Neural crest cell (in vitro differentiated cells): ENCODE results near the gene RALB. TPM values are rescaled to one million over a fixed set of nuclear protein-coding genes. Genes with fewer than 3 reads are reported as not detected.

Source experiments
- DNase-seq: peaks from one replicate; pipeline ENCODE4 v3.0.0; 2021; ENCODE audit warnings: low read depth, mixed read lengths, low spot score
- H3K27ac Mint-ChIP-seq: one replicate; pipeline ENCODE4 v1.8.0; 2021; ENCODE audit warnings: mild to moderate bottlenecking, mixed read lengths; ENCODE audit not compliant: unreplicated experiment
- H3K27me3 Mint-ChIP-seq: 2 replicates; pipeline ENCODE4 v1.8.0; 2021; ENCODE audit warnings: low read depth, mild to moderate bottlenecking, mixed read lengths
- H3K36me3 Mint-ChIP-seq: 2 replicates; pipeline ENCODE4 v1.8.0; 2021; ENCODE audit warnings: low read depth, mild to moderate bottlenecking, mixed read lengths
- H3K4me1 Mint-ChIP-seq: 2 replicates; pipeline ENCODE4 v1.8.0; 2021; ENCODE audit warnings: mixed read lengths
- H3K4me3 Mint-ChIP-seq: one replicate; pipeline ENCODE4 v1.8.0; 2021; ENCODE audit warnings: mild to moderate bottlenecking, mixed read lengths
- H3K9me3 Mint-ChIP-seq: 2 replicates; pipeline ENCODE4 v1.8.0; 2021; ENCODE audit warnings: mixed read lengths
- total RNA-seq: library from RNA; stranded (reverse); gene quantifications from 2 replicates; pipeline ENCODE4 v1.2.1, GENCODE V29; 2021
- TF ChIP-seq, protein P1 (sequence below): fragments of 200-600 bp; sonication (generic); conservative IDR thresholded peaks from 2 replicates; pipeline ENCODE4 v1.5.0; 2021; ENCODE audit warnings: antibody characterized with exemption, mild to moderate bottlenecking

Gene RALB
- total RNA-seq, 1 donor from 2014 or later = 29.3 TPM

DNA sequence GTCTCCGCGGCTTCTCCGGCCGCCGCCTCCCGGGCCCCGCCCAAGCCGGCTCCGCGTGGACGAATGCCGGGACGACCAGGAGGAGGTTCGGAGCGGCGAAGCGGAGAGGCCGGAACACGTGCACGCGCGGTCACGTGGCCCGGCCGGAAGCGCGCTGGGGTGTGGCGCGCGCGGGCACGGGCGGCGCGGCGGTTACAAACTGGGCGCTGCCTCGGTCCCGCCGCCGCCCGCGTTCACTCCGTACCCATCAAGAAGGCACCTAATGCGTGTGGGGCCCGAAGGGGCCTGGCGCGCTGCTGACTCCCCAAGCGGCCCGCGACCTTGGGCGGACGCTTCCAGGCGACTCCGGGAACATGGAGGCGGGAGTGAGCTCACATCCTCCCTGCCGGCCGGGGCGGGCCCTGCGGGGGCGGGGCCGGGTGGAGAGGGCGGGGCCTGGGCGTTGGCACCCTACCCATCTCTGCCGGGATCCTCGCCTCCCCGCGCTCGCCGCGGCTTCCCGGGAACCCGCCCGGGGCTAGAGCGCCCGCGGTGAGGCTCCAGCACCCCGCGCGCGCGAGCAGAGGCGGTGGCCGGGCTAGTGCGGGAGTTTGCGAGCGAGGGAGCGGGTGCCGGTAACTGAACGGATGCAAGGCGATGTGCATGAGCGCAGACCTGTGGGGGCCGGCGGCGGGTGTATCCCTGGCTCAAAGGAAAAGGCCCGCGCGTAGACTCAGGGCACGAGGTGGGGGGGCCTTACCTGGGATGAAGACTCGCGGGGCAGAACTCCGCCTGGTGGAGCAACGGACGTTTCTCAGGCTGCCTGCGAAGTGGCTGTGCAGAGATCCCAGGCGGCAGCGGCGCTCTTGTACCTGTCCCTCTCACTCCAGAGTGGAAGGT, 29.4 kb upstream of the RALB start, which contains the start of gene TMEM185B:
Gene TMEM185B, minus strand, starts transcription at position 367 of the 879 bp plus-strand sequence. CDS start 424 bp downstream, outside the sequence.
- Mint-ChIP-seq H3K4me3 (peak within 1 kb of the TSS; percentile 86), H3K9me3 (no peaks in the 10 kb centered on the region), H3K27ac (no peak within 1 kb of the TSS), H3K27me3 (peaks cover 27% of the 10 kb centered on the region), H3K4me1 (peaks cover 25% of the 10 kb centered on the region), H3K36me3 (peaks cover 27% of the 10 kb centered on the region)
- TF ChIP-seq, protein P1, sequence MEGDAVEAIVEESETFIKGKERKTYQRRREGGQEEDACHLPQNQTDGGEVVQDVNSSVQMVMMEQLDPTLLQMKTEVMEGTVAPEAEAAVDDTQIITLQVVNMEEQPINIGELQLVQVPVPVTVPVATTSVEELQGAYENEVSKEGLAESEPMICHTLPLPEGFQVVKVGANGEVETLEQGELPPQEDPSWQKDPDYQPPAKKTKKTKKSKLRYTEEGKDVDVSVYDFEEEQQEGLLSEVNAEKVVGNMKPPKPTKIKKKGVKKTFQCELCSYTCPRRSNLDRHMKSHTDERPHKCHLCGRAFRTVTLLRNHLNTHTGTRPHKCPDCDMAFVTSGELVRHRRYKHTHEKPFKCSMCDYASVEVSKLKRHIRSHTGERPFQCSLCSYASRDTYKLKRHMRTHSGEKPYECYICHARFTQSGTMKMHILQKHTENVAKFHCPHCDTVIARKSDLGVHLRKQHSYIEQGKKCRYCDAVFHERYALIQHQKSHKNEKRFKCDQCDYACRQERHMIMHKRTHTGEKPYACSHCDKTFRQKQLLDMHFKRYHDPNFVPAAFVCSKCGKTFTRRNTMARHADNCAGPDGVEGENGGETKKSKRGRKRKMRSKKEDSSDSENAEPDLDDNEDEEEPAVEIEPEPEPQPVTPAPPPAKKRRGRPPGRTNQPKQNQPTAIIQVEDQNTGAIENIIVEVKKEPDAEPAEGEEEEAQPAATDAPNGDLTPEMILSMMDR = peak; percentile 58
- peak; percentile 81 for DNase-seq

DNA sequence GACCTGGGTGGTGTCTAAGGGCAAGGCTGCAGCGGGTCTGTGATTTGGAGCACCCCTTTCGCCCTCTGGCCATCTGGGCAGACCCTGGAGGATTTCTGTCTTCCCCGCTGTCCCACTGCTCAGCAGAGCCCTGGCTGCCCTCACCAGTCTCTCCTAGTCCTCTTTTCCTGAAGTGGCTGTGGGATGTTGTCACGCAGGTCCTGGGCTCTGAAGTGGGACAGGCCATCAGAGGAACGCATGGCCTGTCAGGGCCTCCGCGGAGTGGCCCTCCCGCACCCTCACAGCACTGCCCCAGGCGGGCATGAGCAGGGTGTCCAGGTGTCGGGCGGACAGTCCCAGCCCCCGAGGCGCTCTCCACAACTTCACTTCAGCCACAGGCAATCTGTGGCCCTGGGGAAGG, 28.4 kb upstream of the RALB start:
- Mint-ChIP-seq H3K4me1 (peaks cover 25% of the 10 kb centered on the region), H3K27me3 (peaks cover 28% of the 10 kb centered on the region), H3K36me3 (peaks cover 21% of the 10 kb centered on the region), H3K27ac (no peak overlapping the region), H3K9me3 (no peaks in the 10 kb centered on the region), H3K4me3 (peak overlapping the region; percentile 86)
- no peak for DNase-seq
- TF ChIP-seq, protein P1 = no peak

DNA sequence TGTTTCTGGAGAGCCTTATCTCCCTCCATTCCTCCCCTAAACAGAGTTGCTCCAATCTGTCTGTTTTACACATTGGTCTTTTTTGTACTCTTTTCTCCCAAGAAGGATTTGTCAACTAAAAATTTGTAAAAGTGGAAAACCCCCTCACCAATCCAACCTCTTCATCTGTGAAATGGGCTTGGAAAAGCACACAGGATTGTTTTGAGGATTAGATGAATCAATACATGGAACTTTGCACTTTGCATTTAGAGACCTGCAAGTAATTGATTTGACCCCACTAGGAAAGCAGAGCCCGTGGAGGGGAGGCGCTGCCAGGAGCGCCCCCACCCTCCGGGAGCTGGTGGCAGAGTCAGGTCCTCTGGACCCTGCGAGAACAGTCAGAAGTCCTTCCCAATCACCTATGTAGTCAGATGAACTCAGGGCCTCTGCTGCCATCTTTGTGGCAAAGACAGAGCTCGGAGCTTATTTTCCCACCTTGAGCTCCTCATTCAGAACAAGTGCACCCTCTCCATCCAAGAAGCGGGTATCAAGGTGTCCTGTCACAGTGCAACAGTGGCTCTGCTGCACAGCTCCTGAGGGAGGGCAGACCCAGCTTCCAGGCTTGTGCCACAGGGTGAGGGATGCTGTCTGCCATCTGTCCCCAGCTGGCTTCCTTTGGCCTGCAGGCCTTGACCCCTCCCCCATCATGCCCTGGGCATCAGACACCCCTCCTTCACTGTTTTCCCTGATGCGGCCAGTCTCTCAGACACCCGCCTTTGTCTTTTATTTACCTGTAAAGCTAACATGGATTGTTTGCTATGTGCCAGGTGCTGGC, 27.7 kb upstream of the RALB start:
- Mint-ChIP-seq H3K9me3 (no peaks in the 10 kb centered on the region), H3K4me1 (peaks cover 25% of the 10 kb centered on the region), H3K4me3 (peak overlapping the region; percentile 86), H3K27ac (no peak overlapping the region), H3K36me3 (peaks cover 18% of the 10 kb centered on the region), H3K27me3 (peaks cover 31% of the 10 kb centered on the region)
- DNase-seq = no peak
- TF ChIP-seq, protein P1 = no peak

DNA sequence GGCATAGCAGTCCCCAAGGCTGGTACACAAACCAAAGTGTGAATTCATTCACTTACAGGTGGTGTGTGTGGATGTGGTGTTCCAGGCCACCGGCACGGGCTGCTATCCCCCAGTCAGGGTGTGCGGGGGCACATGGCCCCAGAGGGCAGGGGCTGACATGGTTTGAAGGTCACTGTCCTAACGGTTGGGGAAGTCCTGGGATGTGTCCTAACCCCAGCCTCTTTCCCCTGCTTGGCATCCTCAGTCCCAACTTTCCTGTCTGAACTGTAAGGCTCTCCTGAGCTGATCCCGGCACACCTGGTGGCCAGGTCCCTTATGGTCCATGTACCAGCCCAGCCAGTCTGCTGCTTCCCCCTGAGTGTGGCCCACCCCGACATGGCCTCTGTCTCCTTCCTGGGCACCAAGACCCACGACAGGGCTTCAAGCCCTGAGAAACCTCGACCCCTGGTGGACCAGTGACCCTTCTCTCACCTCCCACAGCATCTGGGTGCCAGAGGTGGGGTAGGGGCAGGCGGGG, 27.0 kb upstream of the RALB start:
- Mint-ChIP-seq H3K27ac (no peak overlapping the region), H3K36me3 (peaks cover 18% of the 10 kb centered on the region), H3K9me3 (no peaks in the 10 kb centered on the region), H3K4me3 (no peak overlapping the region), H3K4me1 (peaks cover 25% of the 10 kb centered on the region), H3K27me3 (peaks cover 31% of the 10 kb centered on the region)
- DNase-seq = no peak
- TF ChIP-seq, protein P1 = no peak

DNA sequence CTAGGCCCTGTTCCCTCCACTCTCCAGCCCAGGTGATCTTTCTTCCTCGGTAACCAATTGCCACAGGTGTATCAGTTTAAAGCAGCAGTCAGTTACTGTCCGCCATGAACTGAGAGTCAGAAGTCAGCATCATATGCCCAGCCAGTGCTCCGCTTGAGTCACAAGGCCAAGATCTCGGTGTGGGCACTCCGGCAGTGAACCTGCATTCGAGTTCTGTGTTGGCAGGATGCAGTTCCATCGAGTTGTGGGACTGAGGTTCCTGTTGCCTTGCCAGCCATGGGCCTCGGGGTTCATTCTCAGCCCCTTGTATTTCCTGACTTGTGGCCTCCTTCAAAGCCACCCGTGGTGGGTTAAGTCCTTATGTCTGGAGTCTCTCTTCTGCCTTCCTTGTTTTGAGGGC, 26.3 kb upstream of the RALB start:
- H3K9me3 Mint-ChIP-seq = no peaks in the 10 kb centered on the region
- H3K27ac Mint-ChIP-seq = peak overlapping the region; percentile 68
- H3K27me3 Mint-ChIP-seq = peaks cover 31% of the 10 kb centered on the region

More for the DNA sequence above, 26.3 kb upstream of the RALB start:
- TF ChIP-seq, protein P1 = no peak
- DNase-seq = no peak
- peaks cover 18% of the 10 kb centered on the region for H3K4me1 Mint-ChIP-seq
- H3K4me3 Mint-ChIP-seq = peak overlapping the region; percentile 75
- H3K36me3 Mint-ChIP-seq = peaks cover 11% of the 10 kb centered on the region
